ENCODE results near the gene VPREB3. TPM values are rescaled to one million over a fixed set of nuclear protein-coding genes. Genes with fewer than 3 reads are reported as not detected.

The VPREB3 gene
- total and polyA plus RNA-seq, 2 of the 8 experiments (the other 6 are each of a cell fraction or from before 2014, with no cell fraction given): 0.52 to 4.6 TPM

DNA sequence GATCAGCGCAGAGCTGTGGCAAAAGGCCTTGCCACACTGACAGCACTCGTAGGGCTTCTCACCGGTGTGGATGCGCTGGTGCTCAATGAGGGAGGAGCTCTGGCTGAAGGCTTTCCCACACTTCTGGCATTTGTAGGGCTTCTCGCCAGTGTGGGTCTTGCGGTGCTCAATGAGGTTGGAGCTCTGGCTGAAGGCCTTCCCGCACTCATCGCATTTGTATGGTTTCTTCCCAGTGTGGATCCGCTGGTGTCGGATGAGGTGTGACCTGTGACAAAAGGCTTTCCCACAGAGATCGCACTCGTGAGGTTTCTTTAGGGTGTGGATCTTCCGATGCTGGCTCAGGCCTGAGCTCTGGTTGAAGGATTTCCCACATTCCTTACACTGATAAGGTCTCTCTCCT, 10.2 kb downstream of the VPREB3 start:
- H4K5ac ChIP-seq (ENCODE audit: insufficient read length, low read depth, low read length): no peak overlapping the region
- no peak overlapping the region for H3K4me2 ChIP-seq (ENCODE audit: insufficient read depth in 1 of 2, low read depth in 2 of 2, low read length in 2 of 2)
- no peak overlapping the region for H3K9ac ChIP-seq (replicated peaks in 1 of 4; ENCODE audit: extremely low read depth in 1 of 4, low read depth in 3 of 4, low read length in 3 of 4)
- FAIRE-seq: no peak
- H3K79me1 ChIP-seq (ENCODE audit: low read depth, low read length): no peaks in the 10 kb centered on the region
- no peak overlapping the region for H2BK15ac ChIP-seq (ENCODE audit: low read length)
- no peak overlapping the region for H3K56ac ChIP-seq (replicated peaks; ENCODE audit: insufficient read length, low read depth, low read length)
- H3K14ac ChIP-seq (ENCODE audit: insufficient read length): no peak overlapping the region
- no peak overlapping the region for H4K91ac ChIP-seq (replicated peaks; ENCODE audit: insufficient read length, low read length)
- no peak overlapping the region for H3K4me3 ChIP-seq (ENCODE audit: extremely low read depth in 1 of 4, insufficient read depth in 2 of 4, low read depth in 3 of 4, low read length in 4 of 4)
- peaks cover 0 to 5% of the 10 kb centered on the region in 2 experiments for H4K20me1 ChIP-seq (replicated peaks in 1 of 2; ENCODE audit: control insufficient read depth in 1 of 2, insufficient read depth in 2 of 2, low read length in 2 of 2)
- H3K36me3 ChIP-seq (ENCODE audit: control insufficient read depth in 2 of 4, insufficient read depth in 4 of 4, low read length in 3 of 4): peaks cover 0 to 9% (median 2%) of the 10 kb centered on the region in 4 experiments; a peak in 3 of 8 replicates
- H2BK20ac ChIP-seq (ENCODE audit: low read length): no peak overlapping the region
- H3K23ac ChIP-seq (ENCODE audit: insufficient read length): no peak overlapping the region
- no peak overlapping the region for H2BK120ac ChIP-seq (replicated peaks; ENCODE audit: low read depth, low read length)
- H2AFZ ChIP-seq (ENCODE audit: low read length): no peak overlapping the region
- DNase-seq (ENCODE audit: low read depth in 1 of 2, low spot score in 2 of 2): no peak
- H3K27ac ChIP-seq (ENCODE audit: low read depth, low read length): no peak overlapping the region
- 85% methylated on average over 13 of the region's 13 CpGs; no CpG with 5 or more reads in 1 of the 2 experiments for WGBS, 2 experiments (ENCODE audit: extremely low coverage in 1 of 2, insufficient coverage in 1 of 2, insufficient read length in 1 of 2, insufficient replicate concordance in 2 of 2, low coverage in 1 of 2, low lambda C conversion rate in 2 of 2, missing lambda C conversion rate in 1 of 2)
- no peak overlapping the region for H4K8ac ChIP-seq (ENCODE audit: extremely low read depth, insufficient read depth, low read length)
- no peak overlapping the region for H3K18ac ChIP-seq (ENCODE audit: extremely low read depth, low read length)
- POLR2A ChIA-PET (ENCODE audit: partially characterized antibody): interaction anchor here (1.2 kb wide), 1 partner anchor 27 kb away, joined by 3 read pairs; no protein-coding TSS in a partner anchor
- H3K79me2 ChIP-seq (ENCODE audit: control insufficient read depth in 1 of 2, insufficient read depth in 2 of 2, low read length in 2 of 2): no peaks in the 10 kb centered on the region
- no peak overlapping the region for H2BK5ac ChIP-seq (ENCODE audit: low read depth, low read length)
- no peaks in the 10 kb centered on the region for H3K27me3 ChIP-seq (replicated peaks in 1 of 4; ENCODE audit: control insufficient read depth in 3 of 4, extremely low read depth in 1 of 4, insufficient read depth in 3 of 4, low read length in 3 of 4)
- no peaks in the 10 kb centered on the region for H3K23me2 ChIP-seq (ENCODE audit: low read depth, low read length)
- H3K4ac ChIP-seq (replicated peaks; ENCODE audit: insufficient read length, low read depth, low read length): no peak overlapping the region
- no peak overlapping the region for H2BK12ac ChIP-seq (ENCODE audit: low read depth, low read length)
- CTCF ChIA-PET (ENCODE audit: partially characterized antibody): interaction anchor here (0.6 to 1.4 kb wide), 7 partner anchors 13 to 1837 kb away, joined by 3 to 4 read pairs (median 3); no protein-coding TSS in a partner anchor
- no peaks in the 10 kb centered on the region for H3K9me3 ChIP-seq (ENCODE audit: insufficient read depth in 2 of 2, low read depth in 1 of 2, low read length in 1 of 2)
- H3K4me1 ChIP-seq (replicated peaks in 1 of 4; ENCODE audit: control insufficient read depth in 3 of 4, insufficient read depth in 4 of 4, low read length in 3 of 4): no peaks in the 10 kb centered on the region
- no peak overlapping the region for H2AK5ac ChIP-seq (ENCODE audit: low read depth, low read length)
- TF ChIP-seq CEBPB (IDR thresholded peaks at IDR 0.05; ENCODE audit: low read depth, low read length): no peak
- TF ChIP-seq CTBP2 (IDR thresholded peaks at IDR 0.05; ENCODE audit: borderline replicate concordance, insufficient read depth, insufficient read length, low read length): no peak
- TF ChIP-seq CBX5 (IDR thresholded peaks at IDR 0.05; ENCODE audit: low read depth, low read length): no peak
- TF ChIP-seq POLR2AphosphoS5 (IDR thresholded peaks at IDR 0.05; ENCODE audit: low read depth, low read length): no peak
- no peak for TF ChIP-seq HDAC2 (IDR thresholded peaks at IDR 0.05; ENCODE audit: borderline replicate concordance in 1 of 2, low read depth in 2 of 2, low read length in 2 of 2)
- TF ChIP-seq NRF1 (IDR thresholded peaks at IDR 0.05; ENCODE audit: low read depth, low read length): no peak
- no peak for TF ChIP-seq ZNF274 (IDR thresholded peaks at IDR 0.05; ENCODE audit: borderline replicate concordance, extremely low read depth, low read length)
- TF ChIP-seq BCL11A (IDR thresholded peaks at IDR 0.05; ENCODE audit: low read depth in 2 of 2, low read length in 2 of 2): no peak
- TF ChIP-seq SIRT6 (IDR thresholded peaks at IDR 0.05; ENCODE audit: low read length): no peak
- TF ChIP-seq SRF (IDR thresholded peaks at IDR 0.05; ENCODE audit: low read depth, low read length): no peak
- TF ChIP-seq GABPA (IDR thresholded peaks at IDR 0.05; ENCODE audit: borderline replicate concordance, insufficient read depth, low read length): no peak
- TF ChIP-seq MAFK (IDR thresholded peaks at IDR 0.05; ENCODE audit: low read depth, low read length): no peak
- no peak for TF ChIP-seq JUN (IDR thresholded peaks at IDR 0.05; ENCODE audit: low read depth, low read length)
- no peak for TF ChIP-seq CBX8 (IDR thresholded peaks at IDR 0.05; ENCODE audit: borderline replicate concordance, low read depth, low read length)
- no peak for TF ChIP-seq EGR1 (IDR thresholded peaks at IDR 0.05; ENCODE audit: borderline replicate concordance, low read depth, low read length)
